ENCODE results near the gene IGFBP1. TPM values are rescaled to one million over a fixed set of nuclear protein-coding genes. Genes with fewer than 3 reads are reported as not detected.

Gene IGFBP1
- 0.58 TPM in 1 of 2 replicates, not detected in the other for total RNA-seq

GRCh38 chr7:45888185-45888992, at the start of gene IGFBP1:
Gene IGFBP1, plus strand, starts transcription at chr7:45888488. Its CDS starts 165 bp downstream, at chr7:45888653.

DNA sequence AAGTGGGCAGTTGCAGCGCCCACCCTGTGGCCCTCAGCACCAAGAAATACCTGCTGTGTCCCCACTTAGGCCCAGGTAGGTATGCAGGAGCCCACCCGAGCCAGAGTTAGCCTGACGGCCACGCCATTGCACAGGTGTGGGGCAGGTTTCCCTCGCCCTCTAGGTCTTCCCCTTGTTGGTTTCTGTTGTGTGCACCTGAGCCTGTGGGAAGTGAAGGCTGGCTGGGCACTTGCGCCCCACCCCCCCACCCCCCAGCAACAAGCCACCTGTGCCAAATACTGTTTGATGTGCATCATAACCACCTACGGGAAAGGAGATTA, 15.3 kb upstream of the IGFBP1 start, which contains the start of gene CCDC201:
CCDC201 (minus strand) TSS at position 48 of the 320 bp plus-strand sequence. CDS start 75 bp downstream, outside the sequence.

GRCh38 chr7:45920502-45921380, 32.5 kb downstream of the IGFBP1 start, which contains the start of gene IGFBP3:
Gene IGFBP3, minus strand, starts transcription at chr7:45921272. Its CDS starts 132 bp downstream, at chr7:45921140.

Other genes starting within 250 kb of the IGFBP1 start
- not detected in 2 replicates for gene CCDC201, start 15.4 kb upstream of the IGFBP1 start, total RNA-seq
- gene IGFBP3, start 32.8 kb downstream of the IGFBP1 start, total RNA-seq, result 134 and 277 TPM in 2 replicates